Measurements from ENCODE around the gene TFF1.

TFF1 gene

DNA sequence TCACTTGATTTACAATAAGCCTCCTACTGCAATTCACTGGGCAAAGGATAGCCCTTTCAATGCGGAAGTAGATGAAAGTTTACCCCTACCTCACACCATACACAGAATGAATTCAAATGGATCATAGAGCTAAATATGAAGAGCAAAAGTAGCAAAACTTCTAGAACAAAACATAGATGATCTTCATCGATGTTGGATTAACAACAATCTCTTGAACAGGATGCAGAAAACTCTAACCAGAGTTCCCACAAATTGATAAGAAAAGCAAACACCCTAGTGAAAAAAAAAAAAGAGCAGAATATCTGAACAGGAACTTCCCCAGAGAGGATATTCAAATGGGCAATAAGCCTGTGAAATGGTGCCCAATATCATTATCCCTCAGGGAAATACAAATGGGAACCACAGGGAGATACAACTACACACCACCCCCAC lies 35.5 kb upstream of the TFF1 start:
- intact Hi-C loops (cut with DNase I) = no loop called here
- no peak for DNase-seq

DNA sequence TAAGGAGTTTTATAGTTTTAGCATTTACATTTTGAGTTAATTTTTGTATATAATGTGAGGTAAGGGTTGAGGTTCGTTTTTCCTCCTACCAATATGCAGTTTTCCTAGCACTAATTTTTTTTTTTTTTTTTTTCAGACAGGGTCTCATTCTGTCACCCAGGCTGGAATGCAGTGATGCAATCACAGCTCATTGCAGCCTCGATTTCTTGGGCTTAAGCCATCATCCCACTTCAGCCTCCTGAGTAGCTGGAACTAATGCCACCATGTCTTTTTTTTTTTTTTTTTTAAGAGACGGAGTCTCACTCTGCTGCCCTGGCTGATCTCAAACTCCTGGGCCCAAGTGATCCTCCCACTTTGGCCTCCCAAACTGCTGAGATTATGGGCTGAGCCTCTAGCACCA lies 34.8 kb upstream of the TFF1 start:
- intact Hi-C loops (cut with DNase I) = no loop called here
- DNase-seq = no peak

DNA sequence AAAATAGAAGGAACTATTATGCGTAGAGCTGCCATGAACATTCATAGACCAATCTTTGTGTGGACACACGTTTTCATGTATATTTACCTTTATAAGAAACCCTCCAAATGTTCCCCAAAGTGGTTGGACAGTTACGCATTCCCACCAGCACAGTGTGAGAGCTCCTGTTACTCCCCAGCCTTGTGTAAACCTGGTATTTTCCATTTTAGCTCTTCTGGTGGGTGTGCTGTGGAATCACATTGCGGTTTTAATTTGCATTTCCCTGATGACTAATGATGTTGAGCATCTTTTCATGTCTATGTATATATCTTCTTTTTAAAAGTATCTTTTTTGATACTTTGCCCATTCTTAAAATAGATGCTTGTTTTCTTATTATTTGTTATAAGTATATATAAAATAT lies 34.2 kb upstream of the TFF1 start:
- no peak for DNase-seq
- intact Hi-C loops (cut with DNase I) = no loop called here

DNA sequence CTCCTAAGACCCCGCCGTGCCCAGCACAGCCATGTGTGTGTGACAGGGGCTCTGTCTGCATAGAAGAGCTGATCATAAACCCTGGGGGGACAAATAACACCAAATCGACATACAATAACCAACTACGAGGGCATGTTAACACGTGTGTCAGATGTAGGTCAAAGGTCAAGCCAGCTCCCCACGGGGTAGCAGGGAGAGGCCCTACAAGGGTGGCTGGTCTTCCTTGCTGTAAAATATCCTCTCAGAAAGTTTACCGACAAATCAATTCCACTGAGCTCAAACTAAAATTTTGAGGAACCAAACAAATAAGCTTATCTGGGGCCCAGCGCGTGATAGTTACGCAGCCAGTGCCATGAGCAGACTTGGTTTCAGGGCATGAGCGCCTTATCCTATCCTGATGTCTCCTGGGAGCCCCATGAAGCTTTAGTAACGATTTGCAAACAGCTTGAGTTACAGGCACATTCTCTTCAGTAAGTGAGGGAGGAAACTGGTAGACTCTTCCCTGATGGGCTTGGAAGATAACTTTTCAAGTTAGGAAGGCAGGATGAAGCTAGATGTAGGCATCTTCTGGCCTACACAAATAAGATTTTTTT lies 32.2 kb upstream of the TFF1 start:
- intact Hi-C loops (cut with DNase I) = no loop called here
- peak in 1 of 42 donors; percentile 5 for DNase-seq

DNA sequence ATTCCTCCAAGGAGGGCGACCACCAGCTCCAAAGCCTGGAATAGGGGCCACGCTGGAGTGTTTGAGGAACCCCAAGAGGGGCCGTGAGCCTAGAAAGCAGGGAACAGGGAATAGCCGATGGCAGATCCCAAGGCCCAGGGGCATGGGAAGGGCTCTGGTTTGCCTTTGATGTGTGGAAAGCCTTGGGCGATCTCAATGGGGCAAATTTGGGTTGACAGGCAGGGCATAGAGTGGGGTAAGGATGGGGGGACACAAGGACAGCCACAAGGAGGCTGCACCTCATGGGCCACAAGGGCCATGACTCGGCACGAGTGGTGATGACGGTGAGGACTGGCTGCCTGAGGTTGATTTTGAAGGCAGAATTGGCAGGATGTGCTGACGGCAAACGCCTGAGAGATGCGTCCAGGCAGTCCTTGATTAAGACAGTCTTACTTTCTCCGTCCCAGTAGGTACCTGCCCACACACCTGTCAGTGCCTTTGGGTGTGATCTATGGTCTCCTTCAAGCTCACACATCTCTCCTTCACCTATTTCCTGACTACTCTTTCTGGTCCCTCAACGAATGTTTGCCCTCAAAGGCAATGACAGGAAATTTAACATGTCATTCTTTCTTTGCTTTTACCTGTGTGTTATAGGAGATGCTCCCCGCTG lies 31.5 kb upstream of the TFF1 start:
- intact Hi-C loops (cut with DNase I) = no loop called here

DNA sequence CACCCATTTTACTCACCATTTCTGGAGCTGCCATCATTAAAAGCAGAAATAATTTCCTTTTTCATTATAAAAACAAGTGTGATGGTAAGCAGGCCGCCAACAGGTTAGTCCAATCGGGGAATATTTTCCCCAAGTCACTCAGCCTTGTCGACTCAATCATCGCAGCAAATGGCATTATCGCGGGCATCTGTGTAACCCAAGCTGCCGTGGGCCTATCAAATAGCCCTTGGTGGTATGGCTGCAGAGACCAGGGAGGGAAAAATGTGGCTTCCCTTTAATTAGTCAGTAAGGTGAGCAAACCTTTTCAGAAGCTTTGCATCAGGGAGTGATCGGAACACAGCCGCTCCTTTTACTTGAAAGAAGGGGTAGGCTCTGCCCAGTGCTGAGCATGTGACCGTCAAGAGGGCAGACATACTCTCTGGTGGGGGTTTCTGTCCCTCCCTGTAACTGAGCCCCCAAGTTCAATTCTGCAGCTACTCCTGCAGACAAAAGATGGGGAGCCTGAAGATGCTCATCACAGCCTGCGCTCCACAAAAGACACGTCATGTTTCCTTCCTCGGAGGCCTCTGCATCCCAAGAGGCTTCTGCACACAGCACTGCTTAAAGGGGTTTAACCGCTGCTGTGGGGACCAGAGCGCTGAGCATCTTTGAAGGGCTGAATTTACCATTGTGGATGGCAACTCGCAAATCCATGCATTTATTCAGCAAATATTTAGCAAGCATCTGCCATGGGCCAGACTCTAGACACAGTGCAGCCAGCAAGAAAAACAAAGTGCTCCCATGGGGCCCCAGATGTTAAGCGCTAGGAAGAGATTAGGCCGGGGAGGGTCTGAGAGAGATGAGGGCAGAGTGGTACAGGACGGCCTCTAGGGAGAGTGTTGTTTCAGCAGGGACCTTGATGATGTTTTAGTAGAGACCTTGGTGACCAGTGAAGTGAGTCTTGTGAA lies 30.7 kb upstream of the TFF1 start:
- intact Hi-C loops (cut with DNase I) = no loop called here
- no peak for DNase-seq

More for the DNA sequence above, 31.5 kb upstream of the TFF1 start:
- peak in 2 of 42 donors; percentile 5 to 14 for DNase-seq

DNA sequence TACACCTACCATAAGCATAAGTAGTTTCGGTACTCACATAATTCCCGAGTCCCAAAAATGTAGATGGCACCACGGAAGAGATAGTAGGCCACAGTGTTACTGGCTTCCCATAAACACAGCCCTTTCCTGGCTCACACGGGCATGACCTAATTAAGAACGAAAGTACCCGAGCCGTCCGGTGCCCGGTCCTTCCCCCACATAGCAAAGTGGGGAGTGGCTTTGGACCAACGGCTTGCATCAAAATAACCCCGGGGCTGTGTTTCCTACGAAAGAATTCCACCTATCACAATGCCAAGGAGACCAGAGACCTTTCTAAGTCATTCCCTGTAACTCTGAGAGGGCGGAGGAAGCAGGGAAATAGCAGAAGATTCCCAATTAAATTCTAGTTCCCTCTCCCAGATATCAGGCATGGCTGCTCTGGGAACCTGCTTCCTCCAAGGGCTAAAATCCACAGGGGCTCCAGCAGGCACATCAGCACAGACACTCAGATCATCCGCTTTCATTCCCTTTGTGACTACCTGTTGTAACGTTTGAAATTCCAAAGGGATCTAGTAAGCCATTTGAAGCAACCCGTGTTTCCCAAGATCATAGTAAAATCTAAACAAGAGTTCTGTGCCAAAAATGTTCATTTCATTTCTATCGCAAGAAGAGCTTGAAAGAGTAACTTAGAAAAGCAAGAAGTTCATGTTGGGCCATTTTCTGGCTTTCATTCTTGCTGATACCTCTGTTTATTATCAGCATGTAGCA lies 29.7 kb upstream of the TFF1 start, which contains the start of gene TMPRSS3:
TMPRSS3 (minus strand) TSS at position 148 of the 747 bp plus-strand sequence. CDS start 635 bp downstream, outside the sequence.
- intact Hi-C loops (cut with DNase I) = no loop called here

DNA sequence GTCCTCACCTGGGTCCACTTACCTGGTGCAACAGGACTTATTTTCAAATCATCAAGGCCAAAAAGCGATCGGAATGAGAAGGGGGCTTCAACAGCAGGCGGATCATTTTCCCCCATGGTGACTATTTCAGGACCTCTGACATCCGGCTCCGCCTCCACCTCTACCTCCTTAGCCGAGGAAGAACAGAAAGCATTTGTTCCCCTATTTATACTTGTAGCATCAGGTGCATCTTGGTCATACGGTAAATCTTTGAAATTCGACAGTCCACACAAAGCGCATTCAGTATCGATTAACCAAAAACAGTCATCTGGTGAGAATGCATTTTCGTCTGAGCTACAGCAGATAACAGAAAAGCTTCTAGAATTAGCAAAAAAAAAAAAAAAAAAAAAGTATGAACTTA lies 29.0 kb upstream of the TFF1 start:
- DNase-seq = no peak
- intact Hi-C loops (cut with DNase I) = no loop called here

More for the DNA sequence above, 29.7 kb upstream of the TFF1 start, which contains the start of gene TMPRSS3:
- DNase-seq = peak in 5 of 42 donors; percentile 8 to 51 (median 24)

DNA sequence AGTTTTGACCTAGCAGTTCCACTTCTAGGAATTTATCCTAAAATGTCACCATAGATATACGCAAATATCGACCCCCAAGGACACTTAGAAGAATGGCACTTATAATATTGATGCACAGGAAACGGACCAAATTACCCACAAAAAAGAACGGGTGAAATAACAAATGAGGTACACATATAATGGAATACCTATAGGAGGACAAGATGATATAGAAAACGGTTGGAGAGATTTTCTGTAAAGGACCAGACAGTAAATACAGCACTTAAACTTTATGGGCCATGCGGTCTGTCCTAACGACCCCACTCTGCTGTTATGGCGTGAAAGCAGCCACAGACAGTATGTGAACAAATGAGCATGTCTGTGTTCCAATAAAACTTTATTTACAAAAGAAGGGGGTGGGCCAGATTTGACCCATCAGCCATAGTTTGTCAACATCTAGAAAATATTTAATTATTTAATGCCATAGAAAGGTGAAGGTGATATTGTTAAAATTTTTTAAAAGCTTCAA lies 27.2 kb upstream of the TFF1 start:
- DNase-seq = no peak
- intact Hi-C loops (cut with DNase I) = no loop called here

DNA sequence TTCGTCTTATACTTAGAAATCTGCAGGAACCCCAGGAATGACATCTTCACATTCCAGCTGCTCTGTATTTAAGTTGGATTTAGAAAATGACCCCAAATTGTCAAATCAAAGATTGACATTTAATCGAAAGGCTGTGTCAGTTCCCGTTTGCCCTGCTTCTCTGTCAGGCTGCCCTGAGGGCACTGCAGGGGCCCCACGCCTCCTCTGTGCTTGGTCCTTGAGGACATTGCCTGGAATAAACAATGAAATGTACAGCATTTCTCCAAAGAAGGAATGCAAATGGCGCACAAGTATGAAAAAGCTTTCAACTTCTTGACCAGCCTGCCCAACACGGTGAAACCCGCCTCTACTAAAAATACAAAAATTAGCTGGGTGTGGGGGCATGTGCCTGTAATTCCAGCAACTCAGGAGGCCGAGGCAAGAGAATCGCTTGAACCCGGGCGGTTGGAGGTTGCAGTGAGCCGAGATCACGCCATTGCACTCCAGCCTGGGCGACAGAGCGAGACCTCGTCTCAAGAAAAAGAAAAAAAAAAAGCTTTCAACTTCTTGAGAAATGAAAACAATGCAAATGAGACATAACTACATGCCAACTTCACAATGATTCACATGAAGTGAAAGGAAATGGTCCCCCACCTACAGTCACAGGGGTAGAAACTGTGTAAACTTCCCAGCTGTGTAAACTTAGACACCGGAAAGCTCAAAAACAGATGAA lies 26.6 kb upstream of the TFF1 start:
- peak in 1 of 42 donors; percentile 4 for DNase-seq
- intact Hi-C loops (cut with DNase I) = no loop called here

DNA sequence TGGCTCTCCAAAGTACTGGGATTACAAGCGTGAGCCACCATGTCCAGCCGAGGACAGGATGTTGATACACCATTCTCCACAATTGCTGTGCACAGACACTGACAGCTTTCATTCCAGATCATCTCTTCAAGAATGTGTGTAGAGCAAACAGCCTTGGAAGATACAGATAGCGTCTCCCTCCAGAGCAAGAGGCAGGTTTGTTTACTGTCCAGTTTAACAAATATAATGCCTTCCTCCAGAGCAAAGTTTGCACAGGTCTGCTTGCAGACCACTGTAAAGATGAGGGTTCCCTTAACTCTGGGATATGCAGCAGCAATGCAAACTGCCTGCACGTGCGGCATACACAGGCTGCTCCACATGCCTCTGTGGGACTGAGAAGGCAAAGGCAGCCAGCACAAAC lies 25.0 kb upstream of the TFF1 start:
- no peak for DNase-seq
- intact Hi-C loops (cut with DNase I) = no loop called here

DNA sequence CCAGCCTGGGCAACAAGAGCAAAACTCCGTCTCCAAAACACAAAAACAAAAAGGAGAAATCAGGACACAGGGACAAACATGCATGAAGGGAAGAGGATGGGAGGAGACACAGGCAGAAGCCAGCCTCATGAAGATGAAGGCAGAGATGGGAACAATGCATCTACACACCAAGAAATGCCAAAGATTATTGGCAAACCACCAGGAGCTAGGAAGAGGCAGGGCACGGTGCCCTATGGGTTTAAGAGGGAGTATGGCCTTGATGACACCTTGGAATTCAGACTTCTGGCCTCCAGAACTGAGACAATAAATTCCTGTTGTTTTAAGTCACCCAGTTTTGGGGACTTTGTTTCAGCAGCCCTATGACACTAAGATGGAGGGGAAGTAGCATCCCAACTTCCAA lies 24.4 kb upstream of the TFF1 start:
- DNase-seq = no peak

DNA sequence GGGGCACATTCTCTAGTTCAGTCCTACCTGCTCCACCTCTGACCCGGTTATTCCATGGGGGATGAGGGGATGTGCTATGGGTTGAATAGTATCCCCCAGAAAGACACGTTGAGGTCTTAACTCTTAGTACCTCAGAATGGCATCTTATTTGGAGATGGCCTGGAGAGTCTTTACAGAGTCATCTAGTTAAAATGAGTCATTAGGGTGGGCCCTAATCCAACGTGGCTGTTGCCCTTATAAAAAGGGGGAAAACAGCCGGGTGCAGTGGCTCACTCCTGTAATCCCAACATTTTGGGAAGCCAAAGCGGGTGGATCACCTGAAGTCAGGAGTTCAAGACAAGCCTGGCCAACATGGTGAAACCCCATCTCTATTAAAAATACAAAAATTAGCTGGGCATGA lies 23.9 kb upstream of the TFF1 start:
- intact Hi-C loops (cut with DNase I) = no loop called here
- no peak for DNase-seq

More for the DNA sequence above, 24.4 kb upstream of the TFF1 start:
- intact Hi-C loops (cut with DNase I) = no loop called here

DNA sequence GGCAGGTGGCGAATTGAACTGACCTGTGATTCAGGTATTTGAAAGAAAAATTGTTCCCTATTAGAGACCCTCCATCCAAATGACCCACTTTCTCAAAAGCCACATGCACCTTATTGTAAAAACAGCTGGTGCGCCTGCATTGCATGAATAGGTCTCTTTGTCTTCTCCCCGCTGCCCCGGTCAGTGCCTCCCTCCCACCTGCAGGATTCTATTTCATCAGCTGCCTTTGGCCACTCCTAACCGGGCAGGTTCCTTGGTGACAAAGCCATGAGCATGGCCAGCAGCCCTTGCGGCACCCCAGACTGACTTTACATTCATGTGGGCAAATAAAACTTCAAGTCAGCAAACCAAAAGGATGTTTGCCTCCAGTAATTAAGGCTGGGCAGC lies 23.1 kb upstream of the TFF1 start:
- intact Hi-C loops (cut with DNase I) = no loop called here
- DNase-seq = no peak

DNA sequence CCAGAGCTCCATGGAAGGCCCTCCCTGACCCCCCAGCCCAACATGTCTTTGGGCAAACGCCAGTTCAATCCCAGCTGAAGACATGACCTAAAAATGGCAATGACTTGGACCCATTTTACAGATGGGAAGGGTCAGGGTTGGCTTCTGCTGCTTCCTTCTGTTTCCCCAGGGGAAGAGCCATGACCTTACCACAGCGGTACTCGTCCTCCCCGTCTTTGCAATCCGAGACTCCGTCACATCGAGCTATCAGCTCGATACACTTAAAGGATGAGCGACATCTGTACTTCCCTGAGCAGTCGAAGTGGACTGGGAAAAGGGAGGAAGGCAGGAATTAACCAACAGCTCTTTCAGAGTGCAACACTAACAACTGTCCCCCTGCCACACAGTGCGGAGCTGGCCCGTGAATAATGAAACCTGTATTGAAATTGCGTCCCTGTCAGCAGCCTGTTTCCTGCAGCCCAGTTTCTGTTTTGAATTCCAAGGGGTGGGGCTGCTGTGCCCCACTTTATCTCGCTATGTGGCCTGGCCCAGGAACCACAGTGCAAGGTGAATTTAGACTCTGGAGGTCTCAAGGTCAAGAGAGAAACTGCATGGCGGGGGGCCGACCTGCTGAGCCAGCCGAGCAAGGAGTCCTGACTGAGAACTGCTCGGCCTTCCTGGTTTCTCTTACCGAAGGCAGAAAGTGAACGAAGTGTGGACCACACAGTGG lies 22.6 kb upstream of the TFF1 start:
- DNase-seq = no peak
- intact Hi-C loops (cut with DNase I) = no loop called here

DNA sequence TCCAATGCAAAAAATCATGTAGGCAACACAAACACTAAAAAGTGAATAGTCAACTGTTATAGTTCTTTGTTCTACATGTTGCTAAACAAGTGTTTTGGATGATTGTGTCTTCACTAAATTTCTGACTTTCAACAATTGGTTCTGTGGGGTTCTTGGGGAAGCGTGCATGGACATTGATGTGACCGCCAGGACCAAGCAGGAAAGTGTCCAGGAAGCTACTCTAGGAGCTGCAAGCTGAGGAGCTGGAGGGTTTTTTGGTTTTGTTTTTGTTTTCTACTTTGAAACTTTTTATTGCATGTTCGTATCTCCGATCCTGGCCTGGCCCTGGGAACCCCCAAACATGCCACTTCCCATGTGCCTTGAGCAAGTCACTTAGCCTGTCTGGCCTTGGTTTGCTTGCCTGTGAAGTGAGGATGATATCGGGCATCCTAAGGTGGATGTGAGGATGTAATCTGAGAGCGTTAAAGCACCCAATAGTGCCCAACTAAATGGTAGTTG lies 21.6 kb upstream of the TFF1 start:
- intact Hi-C loops (cut with DNase I) = no loop called here
- no peak for DNase-seq

DNA sequence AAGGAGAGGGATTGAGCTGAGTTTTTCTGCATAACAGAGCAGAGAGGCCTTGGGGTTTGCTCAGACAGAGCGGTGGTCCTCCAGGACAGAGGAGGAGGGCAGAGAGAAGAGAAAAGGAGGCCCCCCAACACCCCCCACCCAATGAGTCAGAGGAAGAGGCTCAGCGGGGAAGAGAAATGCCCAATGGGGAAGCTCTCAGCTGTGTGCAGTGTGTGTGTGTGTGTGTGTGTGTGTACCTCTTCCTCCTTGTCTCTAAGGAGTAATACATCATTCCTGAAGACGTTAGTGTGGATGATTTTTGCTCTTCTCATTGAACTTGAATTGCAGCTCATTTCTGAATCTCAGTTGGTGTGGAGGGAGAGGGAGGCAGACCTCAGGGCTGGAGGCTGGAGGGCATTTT lies 20.8 kb upstream of the TFF1 start:
- intact Hi-C loops (cut with DNase I) = no loop called here
- DNase-seq = no peak
